GM12801 (cell line): ENCODE measurements around the gene NPY5R.

Experiments
- TF ChIP-seq, protein P1 (sequence below): IDR thresholded peaks from one replicate; pipeline ENCODE4 v1.5.1; 2011; ENCODE audit warnings: control low read depth; ENCODE audit not compliant: insufficient read length; ENCODE audit errors: extremely low read depth

NPY5R gene

DNA sequence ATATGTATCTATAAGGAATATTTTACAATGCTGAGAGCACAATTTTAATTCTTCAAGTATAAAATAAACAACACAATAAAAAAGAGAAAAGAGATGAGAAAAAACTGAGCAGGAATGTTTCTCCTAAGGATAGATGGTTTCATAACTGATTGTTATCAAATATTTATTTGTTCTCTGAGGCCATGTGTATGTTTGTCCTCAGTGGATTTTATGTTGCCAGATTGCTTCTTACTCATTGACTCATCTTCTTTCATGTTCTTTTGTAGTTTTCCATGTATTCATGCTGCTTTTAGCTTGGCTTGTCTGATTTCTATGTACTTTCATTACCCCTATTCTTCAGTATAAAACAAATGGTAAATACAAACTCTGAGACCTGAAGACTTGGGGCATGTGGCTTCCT lies 41.2 kb downstream of the NPY5R start:
- TF ChIP-seq, protein P1, sequence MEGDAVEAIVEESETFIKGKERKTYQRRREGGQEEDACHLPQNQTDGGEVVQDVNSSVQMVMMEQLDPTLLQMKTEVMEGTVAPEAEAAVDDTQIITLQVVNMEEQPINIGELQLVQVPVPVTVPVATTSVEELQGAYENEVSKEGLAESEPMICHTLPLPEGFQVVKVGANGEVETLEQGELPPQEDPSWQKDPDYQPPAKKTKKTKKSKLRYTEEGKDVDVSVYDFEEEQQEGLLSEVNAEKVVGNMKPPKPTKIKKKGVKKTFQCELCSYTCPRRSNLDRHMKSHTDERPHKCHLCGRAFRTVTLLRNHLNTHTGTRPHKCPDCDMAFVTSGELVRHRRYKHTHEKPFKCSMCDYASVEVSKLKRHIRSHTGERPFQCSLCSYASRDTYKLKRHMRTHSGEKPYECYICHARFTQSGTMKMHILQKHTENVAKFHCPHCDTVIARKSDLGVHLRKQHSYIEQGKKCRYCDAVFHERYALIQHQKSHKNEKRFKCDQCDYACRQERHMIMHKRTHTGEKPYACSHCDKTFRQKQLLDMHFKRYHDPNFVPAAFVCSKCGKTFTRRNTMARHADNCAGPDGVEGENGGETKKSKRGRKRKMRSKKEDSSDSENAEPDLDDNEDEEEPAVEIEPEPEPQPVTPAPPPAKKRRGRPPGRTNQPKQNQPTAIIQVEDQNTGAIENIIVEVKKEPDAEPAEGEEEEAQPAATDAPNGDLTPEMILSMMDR: no peak

DNA sequence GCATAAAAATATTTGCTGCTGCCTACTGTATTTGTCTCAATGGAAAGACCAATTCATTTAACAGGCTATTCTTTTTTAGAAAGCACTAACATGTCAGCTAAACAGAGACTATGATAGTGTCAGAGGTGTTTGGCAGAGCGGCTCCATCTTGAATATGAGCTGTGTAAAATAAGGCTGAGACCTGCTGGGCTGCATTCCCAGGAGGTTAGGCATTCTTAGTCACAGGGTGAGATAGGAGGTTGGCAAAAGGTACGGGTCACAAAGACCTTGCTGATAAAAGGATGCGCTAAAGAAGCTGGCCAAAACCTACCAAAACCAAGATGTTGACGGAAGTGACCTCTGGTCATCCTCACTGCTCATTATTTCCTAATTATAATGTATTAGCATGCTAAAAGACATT lies 41.8 kb downstream of the NPY5R start:
- TF ChIP-seq, protein P1: no peak

DNA sequence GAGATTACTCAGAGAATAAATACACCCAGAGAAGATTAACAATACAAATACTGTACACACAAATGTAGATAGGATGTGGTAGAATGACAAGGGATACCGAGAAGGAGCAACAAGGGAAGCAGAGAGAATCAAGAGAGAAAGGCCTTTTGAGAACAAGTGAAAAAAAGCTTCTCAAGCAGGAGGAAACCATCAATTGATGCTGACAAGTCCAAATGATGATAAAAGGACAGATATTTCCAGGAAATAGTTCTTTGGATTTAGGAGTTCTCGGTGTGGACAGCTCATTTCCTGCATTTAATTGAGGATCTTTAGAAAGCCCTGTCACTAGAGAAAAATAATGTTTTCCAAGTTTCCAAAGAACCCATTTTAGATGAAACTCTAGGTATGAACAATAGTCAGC lies 48.1 kb downstream of the NPY5R start:
- TF ChIP-seq, protein P1: no peak

DNA sequence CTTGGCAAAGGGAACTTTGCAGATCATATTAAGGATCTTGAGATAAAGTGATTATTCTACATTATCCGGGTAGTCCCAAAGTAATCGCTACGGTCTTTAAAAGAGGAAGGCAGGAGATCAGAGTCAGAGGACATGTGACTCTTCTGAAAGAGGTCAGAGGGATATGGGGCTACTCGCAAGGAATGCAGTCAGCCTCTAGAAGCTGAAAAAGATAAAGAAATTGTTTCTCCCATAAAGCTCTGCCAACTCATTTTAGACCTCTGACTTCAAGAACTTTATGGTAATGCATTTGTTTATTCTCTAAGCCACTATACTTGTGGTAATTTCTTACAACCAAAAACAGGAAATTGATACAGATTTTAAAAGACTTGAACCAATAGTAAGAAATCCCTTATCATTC lies 48.6 kb downstream of the NPY5R start:
- TF ChIP-seq, protein P1: no peak

DNA sequence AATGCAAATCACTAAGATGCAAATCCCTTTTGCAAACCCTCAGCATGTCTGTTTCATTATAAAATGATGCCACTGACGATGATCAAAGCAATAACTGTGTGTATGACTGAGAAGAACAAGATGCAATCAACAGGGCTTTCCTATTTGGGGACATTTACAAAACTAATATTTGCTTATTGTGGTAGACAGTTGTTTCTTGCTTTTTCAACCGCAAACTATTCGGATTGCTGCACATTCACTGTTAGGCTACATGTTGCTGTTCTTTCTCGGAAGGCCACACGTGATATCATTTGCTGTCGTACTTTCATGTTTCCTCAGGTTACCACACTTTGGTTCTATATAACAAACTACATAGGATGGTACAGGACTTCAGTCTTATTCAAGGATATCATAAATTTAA lies 49.8 kb downstream of the NPY5R start:
- TF ChIP-seq, protein P1: no peak

DNA sequence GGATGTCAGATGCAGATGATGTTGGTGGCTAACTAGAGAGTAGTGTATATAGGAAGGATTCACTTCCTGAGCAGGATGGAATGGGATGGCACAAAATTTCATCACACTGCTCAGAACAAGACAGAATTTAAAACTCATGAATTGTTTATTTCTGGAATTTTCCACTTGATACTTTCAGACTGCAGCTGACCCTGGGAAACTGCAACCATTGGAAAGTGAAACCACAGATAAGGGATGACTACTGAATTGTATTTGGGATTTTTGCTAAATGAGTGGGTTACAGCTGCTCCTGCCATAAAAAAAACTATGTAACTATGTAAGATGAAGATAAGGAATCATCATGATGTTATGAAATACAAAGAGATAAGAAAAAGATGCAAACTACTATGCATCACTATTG lies 51.4 kb downstream of the NPY5R start:
- TF ChIP-seq, protein P1: no peak

DNA sequence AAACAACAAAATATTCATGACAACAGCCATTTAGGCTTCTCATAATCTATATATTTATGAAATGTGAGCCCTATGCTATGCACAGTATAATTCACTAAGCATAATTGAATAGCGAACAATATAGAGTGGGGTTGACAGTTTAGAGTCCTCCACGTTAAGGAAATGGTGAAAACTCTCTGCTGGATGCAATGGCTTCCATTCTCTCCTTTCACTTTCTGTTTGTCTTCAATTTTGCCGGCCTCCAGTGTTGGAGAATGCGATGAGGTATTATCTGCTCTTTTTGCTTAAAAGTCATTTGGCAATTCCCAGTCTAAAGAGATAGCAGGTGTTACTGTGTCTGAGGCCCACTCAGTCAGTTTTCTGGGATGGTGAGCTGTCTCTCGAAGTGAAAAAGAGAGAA lies 52.1 kb downstream of the NPY5R start:
- TF ChIP-seq, protein P1: no peak

DNA sequence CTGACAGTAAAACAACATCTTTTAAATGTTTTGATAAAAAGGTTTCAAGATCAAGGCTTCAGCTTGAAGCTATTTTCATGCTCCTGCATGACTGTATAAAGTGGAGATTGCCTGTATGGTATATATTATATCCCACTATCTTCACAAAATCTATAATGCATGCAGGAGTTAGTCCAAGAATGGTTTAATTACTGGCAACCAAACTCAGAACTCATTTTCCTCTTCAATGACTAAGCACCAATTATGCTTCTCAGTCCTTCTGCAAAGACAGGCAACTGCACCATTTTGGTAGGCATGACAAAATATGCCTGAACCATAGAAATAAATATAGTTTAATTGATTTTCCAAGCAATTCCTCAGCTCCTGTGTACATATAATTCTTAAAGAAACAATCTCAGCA lies 54.5 kb downstream of the NPY5R start:
- TF ChIP-seq, protein P1: no peak
